ENCODE data around the gene STAT6.

The STAT6 gene

GRCh38 chr12:57099766-57100165, 11.4 kb downstream of the STAT6 start:
- no peak for DNase-seq

GRCh38 chr12:57099047-57099714, 12.0 kb downstream of the STAT6 start:
- DNase-seq, result no peak

- DNase-seq, result no peak
Observed at GRCh38 chr12:57098546-57098945, 12.6 kb downstream of the STAT6 start.

- DNase-seq, result no peak
Observed at GRCh38 chr12:57097554-57097835, 13.7 kb downstream of the STAT6 start.

GRCh38 chr12:57096748-57097553, 14.2 kb downstream of the STAT6 start:
- no peak for DNase-seq

GRCh38 chr12:57096099-57096572, 15.0 kb downstream of the STAT6 start:
- no peak for DNase-seq

- DNase-seq, result no peak
Observed at GRCh38 chr12:57095440-57095839, 15.7 kb downstream of the STAT6 start.

GRCh38 chr12:57094208-57095160, 16.7 kb downstream of the STAT6 start:
- no peak for DNase-seq

GRCh38 chr12:57093415-57094207, 17.6 kb downstream of the STAT6 start:
- DNase-seq, result no peak

GRCh38 chr12:57092876-57093414, 18.2 kb downstream of the STAT6 start:
- no peak for DNase-seq

- no peak for DNase-seq
Observed at GRCh38 chr12:57092529-57092862, 18.7 kb downstream of the STAT6 start.

- DNase-seq, result no peak
Observed at GRCh38 chr12:57091638-57092528, 19.3 kb downstream of the STAT6 start.

- no peak for DNase-seq
Observed at GRCh38 chr12:57090924-57091637, 20.1 kb downstream of the STAT6 start.

GRCh38 chr12:57090490-57090889, 20.7 kb downstream of the STAT6 start:
- no peak for DNase-seq

- DNase-seq, result no peak
Observed at GRCh38 chr12:57089271-57090245, 21.6 kb downstream of the STAT6 start.

- DNase-seq, result peak; percentile 76
Observed at GRCh38 chr12:57088354-57089270, 22.6 kb downstream of the STAT6 start, which contains the start of gene NAB2. Gene NAB2, plus strand, starts transcription at chr12:57089114. Its CDS starts 158 bp downstream, at chr12:57089272.

GRCh38 chr12:57087691-57088353, 23.3 kb downstream of the STAT6 start:
- no peak for DNase-seq
